ENCODE results near the gene NR2C2. TPM values are rescaled to one million over a fixed set of nuclear protein-coding genes. Genes with fewer than 3 reads are reported as not detected.
A peak's percentile ranks its signal among the peaks of the same experiment; 100 is the strongest.

The NR2C2 gene
- total and polyA plus RNA-seq, 9 of the 15 experiments (the other 6 are each of a cell fraction or from before 2014, with no cell fraction given): 6.1 to 33.0 (median 14.6) TPM

GRCh38 chr3:14926592-14926991 is 20.8 kb upstream of the NR2C2 start:
- peak; percentile 5; the same call in 1 of the 3 replicates for ATAC-seq
- Histone ChIP-seq H2AFZ (ENCODE audit: low read depth, low read length) (no peak overlapping the region), H3K9ac (ENCODE audit: insufficient read depth in 1 of 2, low read depth in 2 of 2, low read length in 2 of 2) (peak overlapping the region in 1 of 2 experiments; percentile 1; a peak in 1 of 4 replicates), H3K4me3 (no peak overlapping the region), H3K36me3 (ENCODE audit: control insufficient read depth, insufficient read depth, low read length) (no peaks in the 10 kb centered on the region), H3K9me3 (replicated peaks; ENCODE audit: control insufficient read depth, insufficient read depth, low read depth, low read length) (no peaks in the 10 kb centered on the region), H3K27ac (ENCODE audit: extremely low read depth, low read depth, low read length) (no peak overlapping the region), H3K4me1 (replicated peaks in 1 of 2; ENCODE audit: control insufficient read depth in 2 of 2, insufficient read depth in 2 of 2, low read length in 2 of 2) (peaks cover 0 to 3% of the 10 kb centered on the region in 2 experiments; a peak in 2 of 5 replicates), H4K20me1 (replicated peaks; ENCODE audit: control insufficient read depth, insufficient read depth, low read length) (peaks cover 4% of the 10 kb centered on the region; the same call in 1 of the 2 replicates), H3K4me2 (ENCODE audit: insufficient read depth, low read length) (no peak overlapping the region), H3K9me1 (ENCODE audit: control insufficient read depth, insufficient read depth, low read length) (no peaks in the 10 kb centered on the region), H3K27me3 (ENCODE audit: control insufficient read depth in 2 of 2, insufficient read depth in 2 of 2, low read length in 2 of 2) (peaks cover 26 to 30% of the 10 kb centered on the region in 2 experiments), H3K79me2 (ENCODE audit: control insufficient read depth, insufficient read depth, low read length) (no peaks in the 10 kb centered on the region)
- intact Hi-C loops (cut with micrococcal nuclease): loop anchor here (5.0 to 10.0 kb wide), 5 partner anchors 126 to 631 kb away; partner anchors contain the start of gene CAPN7
- no TSS peak for BruUV-seq (replicated peaks)
- no peak for DNase-seq (ENCODE audit: extremely low read depth in 1 of 4, low spot score in 3 of 4)
- CTCF ChIA-PET (ENCODE audit: low intra/inter-chr PET ratio): no interaction called here
- FAIRE-seq: no peak
- in situ Hi-C loops (cut with MboI): no loop called here
- TF ChIP-seq ESRRB (CRISPR knock-in tag; IDR thresholded peaks at IDR 0.05; ENCODE audit: borderline replicate concordance): no peak
- TF ChIP-seq DEAF1 (CRISPR knock-in tag; IDR thresholded peaks at IDR 0.05): no peak
- TF ChIP-seq ESRRA (IDR thresholded peaks at IDR 0.05; ENCODE audit: borderline replicate concordance, low read depth): no peak
- TF ChIP-seq SMARCA5 (IDR thresholded peaks at IDR 0.05): no peak
- TF ChIP-seq HMG20A (CRISPR knock-in tag; conservative IDR thresholded peaks at IDR 0.05): no peak
- no peak for TF ChIP-seq MITF (IDR thresholded peaks at IDR 0.05)
- no peak for TF ChIP-seq ZNF561 (CRISPR knock-in tag; conservative IDR thresholded peaks at IDR 0.05)
- TF ChIP-seq ASH1L (IDR thresholded peaks at IDR 0.05; ENCODE audit: borderline replicate concordance, low read depth, partially characterized antibody): no peak
- no peak for TF ChIP-seq TARDBP (IDR thresholded peaks at IDR 0.05)
- no peak for TF ChIP-seq MNT (conservative IDR thresholded peaks at IDR 0.05)
- WGBS (ENCODE audit: insufficient coverage, low coverage, missing lambda C conversion rate): 9% methylated on average over 1 of the region's 1 CpG
- POLR2A ChIA-PET: interaction anchor here (0.6 to 1.1 kb wide), 6 partner anchors 29 to 449 kb away, joined by 3 to 4 read pairs (median 3); partner anchors contain the start of gene MRPS25
